GM21390 (cell line): Measurements from ENCODE around the gene CELF2.

ENCODE experiments used
- ATAC-seq: cut with Tn5 transposase; IDR thresholded peaks from one replicate; pipeline ENCODE4 v1.9.1; 2021; ENCODE audit not compliant: unreplicated experiment

The CELF2 gene

GRCh38 chr10:11191190-11191589 lies 173.5 kb downstream of the CELF2 start:
- no peak for ATAC-seq

- ATAC-seq: no peak
Observed at GRCh38 chr10:11191678-11192077, 174.0 kb downstream of the CELF2 start.

- ATAC-seq: no peak
Observed at GRCh38 chr10:11192304-11193000, 174.8 kb downstream of the CELF2 start.

GRCh38 chr10:11193001-11193551 lies 175.4 kb downstream of the CELF2 start:
- no peak for ATAC-seq

GRCh38 chr10:11194859-11195586 lies 177.4 kb downstream of the CELF2 start:
- peak; percentile 27 for ATAC-seq

GRCh38 chr10:11195623-11196022 lies 178.0 kb downstream of the CELF2 start:
- no peak for ATAC-seq

GRCh38 chr10:11197266-11197712 lies 179.6 kb downstream of the CELF2 start:
- ATAC-seq: peak; percentile 74

- ATAC-seq: no peak
Observed at GRCh38 chr10:11197878-11198277, 180.2 kb downstream of the CELF2 start.

GRCh38 chr10:11201911-11202310 lies 184.2 kb downstream of the CELF2 start:
- no peak for ATAC-seq

- ATAC-seq: no peak
Observed at GRCh38 chr10:11204351-11204942, 186.8 kb downstream of the CELF2 start.

- no peak for ATAC-seq
Observed at GRCh38 chr10:11205030-11205772, 187.5 kb downstream of the CELF2 start.

GRCh38 chr10:11206676-11207559 lies 189.2 kb downstream of the CELF2 start:
- no peak for ATAC-seq

- ATAC-seq: no peak
Observed at GRCh38 chr10:11207560-11207844, 189.8 kb downstream of the CELF2 start.

GRCh38 chr10:11208243-11208642 lies 190.6 kb downstream of the CELF2 start:
- ATAC-seq: no peak

- peak; percentile 55 for ATAC-seq
Observed at GRCh38 chr10:11208908-11209829, 191.5 kb downstream of the CELF2 start.

- ATAC-seq: peak; percentile 39
Observed at GRCh38 chr10:11209830-11210181, 192.1 kb downstream of the CELF2 start.

GRCh38 chr10:11210211-11210922 lies 192.7 kb downstream of the CELF2 start:
- no peak for ATAC-seq

- ATAC-seq: no peak
Observed at GRCh38 chr10:11212288-11213085, 194.8 kb downstream of the CELF2 start.
